ENCODE measurements around the gene ATXN7L1.

- TF ChIP-seq TEAD4 (IDR thresholded peaks at IDR 0.05), result no peak
- no peak for TF ChIP-seq EP300 (IDR thresholded peaks at IDR 0.05; ENCODE audit: borderline replicate concordance)
- TF ChIP-seq, protein P1, sequence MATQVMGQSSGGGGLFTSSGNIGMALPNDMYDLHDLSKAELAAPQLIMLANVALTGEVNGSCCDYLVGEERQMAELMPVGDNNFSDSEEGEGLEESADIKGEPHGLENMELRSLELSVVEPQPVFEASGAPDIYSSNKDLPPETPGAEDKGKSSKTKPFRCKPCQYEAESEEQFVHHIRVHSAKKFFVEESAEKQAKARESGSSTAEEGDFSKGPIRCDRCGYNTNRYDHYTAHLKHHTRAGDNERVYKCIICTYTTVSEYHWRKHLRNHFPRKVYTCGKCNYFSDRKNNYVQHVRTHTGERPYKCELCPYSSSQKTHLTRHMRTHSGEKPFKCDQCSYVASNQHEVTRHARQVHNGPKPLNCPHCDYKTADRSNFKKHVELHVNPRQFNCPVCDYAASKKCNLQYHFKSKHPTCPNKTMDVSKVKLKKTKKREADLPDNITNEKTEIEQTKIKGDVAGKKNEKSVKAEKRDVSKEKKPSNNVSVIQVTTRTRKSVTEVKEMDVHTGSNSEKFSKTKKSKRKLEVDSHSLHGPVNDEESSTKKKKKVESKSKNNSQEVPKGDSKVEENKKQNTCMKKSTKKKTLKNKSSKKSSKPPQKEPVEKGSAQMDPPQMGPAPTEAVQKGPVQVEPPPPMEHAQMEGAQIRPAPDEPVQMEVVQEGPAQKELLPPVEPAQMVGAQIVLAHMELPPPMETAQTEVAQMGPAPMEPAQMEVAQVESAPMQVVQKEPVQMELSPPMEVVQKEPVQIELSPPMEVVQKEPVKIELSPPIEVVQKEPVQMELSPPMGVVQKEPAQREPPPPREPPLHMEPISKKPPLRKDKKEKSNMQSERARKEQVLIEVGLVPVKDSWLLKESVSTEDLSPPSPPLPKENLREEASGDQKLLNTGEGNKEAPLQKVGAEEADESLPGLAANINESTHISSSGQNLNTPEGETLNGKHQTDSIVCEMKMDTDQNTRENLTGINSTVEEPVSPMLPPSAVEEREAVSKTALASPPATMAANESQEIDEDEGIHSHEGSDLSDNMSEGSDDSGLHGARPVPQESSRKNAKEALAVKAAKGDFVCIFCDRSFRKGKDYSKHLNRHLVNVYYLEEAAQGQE (IDR thresholded peaks at IDR 0.05; ENCODE audit: low read depth), result no peak
- TF ChIP-seq, protein P2, sequence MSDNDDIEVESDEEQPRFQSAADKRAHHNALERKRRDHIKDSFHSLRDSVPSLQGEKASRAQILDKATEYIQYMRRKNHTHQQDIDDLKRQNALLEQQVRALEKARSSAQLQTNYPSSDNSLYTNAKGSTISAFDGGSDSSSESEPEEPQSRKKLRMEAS (IDR thresholded peaks at IDR 0.05), result no peak
- TF ChIP-seq USF1 (IDR thresholded peaks at IDR 0.05), result no peak
- TF ChIP-seq TCF12 (IDR thresholded peaks at IDR 0.05; ENCODE audit: low read depth), result no peak
- TF ChIP-seq YY1 (IDR thresholded peaks at IDR 0.05; ENCODE audit: low read depth), result no peak
- no peak for TF ChIP-seq NFIC (IDR thresholded peaks at IDR 0.05)
- no peak for TF ChIP-seq FOXM1 (IDR thresholded peaks at IDR 0.05; ENCODE audit: borderline replicate concordance, low read depth)
- no peak for TF ChIP-seq CREB1 (IDR thresholded peaks at IDR 0.05; ENCODE audit: low read depth)
Observed at GRCh38 chr7:105920766-105921165, 44.4 kb upstream of the ATXN7L1 start.

All from Ishikawa (cell line).